NCI-H1694 treated with DMSO at 0.1 percent for 48 hours (cell line): ENCODE measurements around the gene SPATA2L.
"Not testable (repeated sequence)": the region's sequence is repeated elsewhere in the genome, so short reads cannot be mapped to it uniquely, and the experiment has no call there.

ENCODE experiments used
- DNase-seq: peaks from one replicate; lab custom pipeline; 2025; lab: John Stamatoyannopoulos, UW

The SPATA2L gene

GRCh38 chr16:89690392-89690901, 11.1 kb downstream of the SPATA2L start:
- no peak for DNase-seq

- DNase-seq, result not testable (repeated sequence)
Measured at GRCh38 chr16:89689621-89690020, 11.9 kb downstream of the SPATA2L start.

GRCh38 chr16:89689142-89689541, 12.4 kb downstream of the SPATA2L start:
- DNase-seq, result no peak

GRCh38 chr16:89688395-89688794, 13.1 kb downstream of the SPATA2L start:
- DNase-seq, result no peak

- no peak for DNase-seq
Measured at GRCh38 chr16:89687092-89687940, 14.2 kb downstream of the SPATA2L start.

GRCh38 chr16:89686520-89687091, 14.9 kb downstream of the SPATA2L start, which contains the start of gene CDK10:
TSS of gene CDK10 (plus strand) at chr16:89686689. CDS start at chr16:89686711, 22 bp downstream.
- DNase-seq, result peak; percentile 70

- DNase-seq, result no peak
Measured at GRCh38 chr16:89685916-89686315, 15.6 kb downstream of the SPATA2L start.

- no peak for DNase-seq
Measured at GRCh38 chr16:89678258-89678657, 23.2 kb downstream of the SPATA2L start.

- DNase-seq, result no peak
Measured at GRCh38 chr16:89672177-89672941, 29.1 kb downstream of the SPATA2L start.

GRCh38 chr16:89671565-89671964, 29.9 kb downstream of the SPATA2L start:
- DNase-seq, result not testable (repeated sequence)

GRCh38 chr16:89670496-89671431, 30.7 kb downstream of the SPATA2L start:
- no peak for DNase-seq

GRCh38 chr16:89669755-89670154, 31.8 kb downstream of the SPATA2L start:
- no peak for DNase-seq

- DNase-seq, result no peak
Measured at GRCh38 chr16:89668790-89669158, 32.7 kb downstream of the SPATA2L start.

- no peak for DNase-seq
Measured at GRCh38 chr16:89667633-89668032, 33.9 kb downstream of the SPATA2L start.

GRCh38 chr16:89667000-89667399, 34.5 kb downstream of the SPATA2L start:
- DNase-seq, result not testable (repeated sequence)

GRCh38 chr16:89664238-89664637, 37.3 kb downstream of the SPATA2L start:
- DNase-seq, result not testable (repeated sequence)

- no peak for DNase-seq
Measured at GRCh38 chr16:89661215-89661614, 40.3 kb downstream of the SPATA2L start.

GRCh38 chr16:89660146-89660545, 41.4 kb downstream of the SPATA2L start:
- no peak for DNase-seq

- no peak for DNase-seq
Measured at GRCh38 chr16:89658221-89658879, 43.2 kb downstream of the SPATA2L start.

- DNase-seq, result peak; percentile 60
Measured at GRCh38 chr16:89657442-89658220, 43.9 kb downstream of the SPATA2L start, which contains the start of the genes CHMP1A and SPATA33. TSS of gene CHMP1A (minus strand) at chr16:89657708. CDS start at chr16:89657588, 120 bp downstream. TSS of gene SPATA33 (plus strand) at chr16:89657836. CDS start at chr16:89657912, 76 bp downstream.
